Esophagus muscularis mucosa (tissue), 3 donors: ENCODE measurements around the gene ZSWIM5.
"Not testable (repeated sequence)": the region's sequence is repeated elsewhere in the genome, so short reads cannot be mapped to it uniquely, and the experiment has no call there.

Experiments
- CTCF ChIP-seq, 3 experiments: fragments of 200-600 bp in 2 of 3; fragments of 450-650 bp in 1 of 3; sonication (generic) in 2 of 3; IDR thresholded peaks; one replicate each; pipeline ENCODE4 v1.5.1; 2017 to 2019; ENCODE audit warnings: antibody characterized with exemption in 3 of 3, mild to moderate bottlenecking in 2 of 3, moderate library complexity in 1 of 3
- POLR2A ChIP-seq: fragments of 450-650 bp; IDR thresholded peaks from one replicate; pipeline ENCODE4 v1.6.1; 2017; ENCODE audit warnings: antibody characterized with exemption, moderate library complexity, mild to moderate bottlenecking, low read depth
- POLR2AphosphoS5 ChIP-seq, 2 donors: sonication (generic); formaldehyde crosslinking; IDR thresholded peaks; one replicate each; pipeline ENCODE4 v1.6.1; 2017; ENCODE audit warnings: antibody characterized with exemption in 2 of 2

GRCh38 chr1:45106156-45106545 is 100.3 kb downstream of the ZSWIM5 start:
- TF ChIP-seq CTCF (IDR thresholded peaks at IDR 0.05); POLR2A; POLR2AphosphoS5 (IDR thresholded peaks at IDR 0.05): not testable (repeated sequence)
